HG02759 (cell line): ENCODE results near the gene TASOR2.

Source experiments
- ATAC-seq: cut with Tn5 transposase; IDR thresholded peaks from one replicate; pipeline ENCODE4 v1.9.1; 2021; ENCODE audit warnings: mild to moderate bottlenecking, moderate library complexity; ENCODE audit not compliant: unreplicated experiment

TASOR2 gene, protein sequence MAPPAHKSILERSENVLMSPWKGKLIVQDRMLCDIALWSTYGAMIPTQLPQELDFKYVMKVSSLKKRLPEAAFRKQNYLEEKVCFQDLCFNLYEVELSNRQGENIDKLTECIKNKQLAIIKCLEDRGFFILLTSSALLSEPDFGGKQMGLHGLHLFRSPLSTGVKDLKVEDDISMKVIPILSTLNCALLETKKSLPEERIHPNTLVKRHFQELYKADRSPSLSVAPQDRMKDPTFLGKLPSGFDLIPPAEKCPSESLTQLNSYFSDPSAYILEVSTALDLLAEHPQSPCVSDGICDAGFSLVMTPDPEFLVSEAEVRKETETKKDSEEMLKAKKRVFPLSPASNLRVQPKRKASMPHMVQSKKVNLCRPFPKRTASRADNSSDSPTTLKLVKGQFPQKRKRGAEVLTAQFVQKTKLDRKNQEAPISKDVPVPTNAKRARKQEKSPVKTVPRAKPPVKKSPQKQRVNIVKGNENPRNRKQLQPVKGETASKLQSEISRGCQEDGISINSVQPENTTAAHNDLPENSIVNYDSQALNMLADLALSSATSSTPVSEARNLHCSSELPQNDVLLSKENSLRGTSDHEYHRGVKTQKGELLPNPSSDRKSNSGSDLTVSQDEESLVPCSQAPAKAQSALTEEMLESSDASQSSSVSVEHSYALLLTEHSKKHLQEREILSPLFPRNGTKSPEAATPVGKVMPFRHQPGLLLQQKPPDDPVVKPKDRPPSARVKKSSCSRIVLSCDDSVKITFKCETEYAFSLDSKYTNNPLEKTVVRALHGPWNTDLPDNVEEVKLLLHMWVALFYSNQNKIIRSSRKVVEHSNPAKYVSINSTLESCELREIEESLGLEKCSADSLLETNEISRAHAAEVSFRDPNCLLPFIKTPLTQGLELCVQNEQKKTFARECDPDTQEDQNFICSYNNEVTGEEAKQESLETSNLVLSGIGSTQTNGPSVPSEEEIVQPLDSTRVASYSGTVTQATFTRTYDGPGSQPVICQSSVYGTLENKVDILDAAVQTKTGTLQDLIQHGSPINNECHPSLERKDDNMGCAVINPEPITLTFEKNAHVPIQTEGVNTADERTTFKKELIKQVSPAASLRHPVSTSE (N-terminal part only)

DNA sequence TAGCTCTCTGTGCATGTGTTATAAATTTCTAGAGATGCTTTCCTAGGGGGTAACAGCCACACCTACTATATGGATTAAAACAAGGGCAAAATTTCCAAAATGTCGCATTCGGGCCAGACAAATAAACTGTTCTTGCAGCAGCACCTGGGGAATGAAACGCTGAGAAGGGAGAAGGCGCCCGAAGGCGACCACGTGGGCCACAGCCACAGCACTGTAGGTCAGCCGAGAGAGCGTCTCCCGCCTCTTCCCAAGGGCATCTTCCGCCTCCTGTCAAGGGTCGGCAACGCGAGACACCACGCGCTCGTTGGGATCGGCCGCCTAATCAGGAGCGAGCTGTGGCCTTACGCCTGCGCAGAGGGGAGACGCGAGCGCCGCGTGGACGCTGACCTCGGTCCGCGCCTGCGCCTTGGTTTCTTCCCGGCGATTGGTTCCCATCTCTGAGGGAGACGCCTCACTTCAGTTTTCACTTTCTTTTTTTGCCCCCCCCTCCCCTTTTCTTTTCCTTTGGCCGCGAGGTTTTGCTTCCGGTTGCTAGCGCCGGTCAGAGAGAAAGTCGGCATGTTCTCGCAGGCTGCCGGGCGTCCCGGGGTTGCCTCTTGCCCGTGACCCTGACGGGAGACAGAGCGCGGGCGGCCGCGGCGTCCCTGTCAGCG lies at the start of gene TASOR2:
TASOR2 (plus strand) TSS at position 521 of the 653 bp plus-strand sequence. CDS start 35,805 bp downstream, outside the sequence.
- ATAC-seq = peak; percentile 82

DNA sequence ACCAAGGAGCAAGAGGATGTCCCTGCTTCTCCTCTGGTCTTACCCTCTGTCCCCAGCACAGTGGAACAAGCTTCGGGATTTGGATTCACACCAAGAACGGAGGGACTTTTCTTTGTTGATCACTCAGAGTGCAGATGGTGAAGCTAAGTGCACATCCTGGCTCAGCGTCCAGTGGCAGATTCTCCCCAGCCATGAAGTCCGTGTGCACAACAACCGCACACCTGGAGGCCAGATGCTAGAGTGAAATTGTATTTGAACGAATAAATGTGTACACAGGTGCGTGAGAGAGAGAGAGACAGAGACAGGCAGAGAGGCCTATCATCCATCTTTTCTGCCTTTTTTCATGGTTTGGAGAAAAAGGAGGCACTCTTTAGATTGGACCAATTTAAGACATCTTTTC lies 49.7 kb upstream of the TASOR2 start:
- ATAC-seq = no peak

DNA sequence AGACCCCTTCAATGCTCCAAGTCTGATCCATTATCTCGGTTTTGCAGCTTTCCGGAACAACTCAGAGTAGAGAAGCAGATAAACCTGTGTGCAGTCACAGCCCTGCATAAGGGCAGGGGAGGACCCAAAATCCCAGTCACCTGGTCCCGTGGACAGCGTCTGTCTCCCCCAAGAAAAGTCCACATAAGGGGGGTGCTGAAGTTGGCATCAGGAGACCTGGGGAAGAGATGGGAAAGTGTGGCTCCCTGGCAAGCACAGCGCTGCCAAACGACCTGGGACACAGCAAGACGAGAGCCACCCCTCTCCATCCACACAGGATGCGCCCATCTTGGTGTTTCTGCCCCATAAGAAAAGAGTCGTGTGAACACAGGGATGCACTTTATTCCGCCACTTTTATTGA lies 46.1 kb upstream of the TASOR2 start:
- ATAC-seq = no peak

DNA sequence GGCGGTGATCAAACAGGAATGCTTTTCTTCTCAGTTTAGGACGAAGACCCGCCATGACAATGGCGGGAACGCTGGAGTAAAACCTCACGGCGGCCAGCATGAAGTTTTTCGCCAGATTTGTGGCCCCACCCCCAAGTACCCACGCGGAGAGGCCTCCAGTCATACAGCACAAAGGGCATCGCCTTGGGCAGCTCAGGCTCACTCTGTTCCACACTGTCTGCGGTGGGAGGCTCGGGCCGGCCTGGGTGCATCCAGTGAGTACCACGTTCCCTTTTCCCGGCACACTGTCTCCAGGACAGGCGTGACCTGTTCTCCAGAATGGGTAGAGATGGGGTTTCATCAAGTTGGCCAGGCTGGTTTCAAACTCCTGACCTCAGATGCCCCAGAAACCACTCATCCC lies 45.6 kb upstream of the TASOR2 start:
- ATAC-seq = no peak

DNA sequence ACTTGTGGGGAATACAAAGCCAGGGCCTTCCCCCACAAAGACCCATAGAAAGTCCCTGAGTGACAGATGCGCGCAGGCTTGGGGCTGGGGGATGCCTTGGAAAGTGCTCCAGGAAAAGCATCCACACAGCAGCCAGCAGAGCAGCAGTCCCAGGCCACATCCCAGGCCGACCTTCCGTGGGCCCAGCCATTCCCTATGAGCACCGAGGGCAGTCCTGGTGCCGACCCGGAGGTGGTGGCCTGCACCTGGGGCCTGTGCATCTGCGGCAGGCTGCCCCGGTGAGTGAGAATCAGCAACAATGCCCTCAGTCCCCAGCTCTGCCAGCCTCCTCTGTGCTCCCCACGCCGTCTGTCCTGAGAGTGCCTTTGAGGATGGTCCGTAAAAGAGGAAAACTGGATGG lies 44.6 kb upstream of the TASOR2 start:
- no peak for ATAC-seq

DNA sequence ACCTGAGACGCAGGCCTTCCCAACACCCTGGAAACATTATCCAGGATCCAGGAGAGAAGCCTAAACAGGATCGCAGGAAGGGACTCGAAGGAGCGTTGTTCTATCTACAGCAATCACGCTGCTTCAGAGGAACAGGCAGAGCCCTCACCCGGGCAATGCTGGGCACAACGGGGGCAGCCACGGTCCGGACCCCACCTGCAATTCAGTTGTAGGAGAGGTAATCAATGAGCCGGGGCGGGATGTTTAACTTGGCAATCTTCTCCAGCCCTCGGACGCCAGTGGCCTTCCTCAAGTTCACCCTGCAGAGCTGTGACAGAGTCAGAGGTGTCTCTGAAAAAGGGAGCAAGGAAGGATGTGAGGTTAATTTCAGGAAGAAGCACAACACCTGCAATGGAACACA lies 44.1 kb upstream of the TASOR2 start:
- no peak for ATAC-seq

DNA sequence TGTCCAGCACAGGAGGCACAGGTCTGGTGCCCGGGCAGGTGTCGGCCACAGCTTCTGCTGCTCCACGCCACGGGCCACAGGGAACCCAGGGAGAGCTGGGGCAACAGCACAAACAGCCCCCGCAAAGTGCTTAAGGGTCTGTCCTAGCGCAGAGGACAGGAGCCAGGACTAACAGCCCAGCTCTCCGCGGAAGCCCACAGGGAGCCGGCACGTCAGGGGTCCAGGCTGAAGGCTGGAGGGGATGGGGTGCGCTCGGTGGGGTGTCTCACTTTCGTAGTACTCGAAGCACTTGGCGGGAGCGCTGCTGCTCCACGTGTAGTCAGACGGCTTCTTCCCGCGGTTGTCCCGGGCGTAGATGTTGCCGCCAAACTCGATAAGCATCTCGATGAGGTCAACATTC lies 43.1 kb upstream of the TASOR2 start:
- ATAC-seq = no peak

DNA sequence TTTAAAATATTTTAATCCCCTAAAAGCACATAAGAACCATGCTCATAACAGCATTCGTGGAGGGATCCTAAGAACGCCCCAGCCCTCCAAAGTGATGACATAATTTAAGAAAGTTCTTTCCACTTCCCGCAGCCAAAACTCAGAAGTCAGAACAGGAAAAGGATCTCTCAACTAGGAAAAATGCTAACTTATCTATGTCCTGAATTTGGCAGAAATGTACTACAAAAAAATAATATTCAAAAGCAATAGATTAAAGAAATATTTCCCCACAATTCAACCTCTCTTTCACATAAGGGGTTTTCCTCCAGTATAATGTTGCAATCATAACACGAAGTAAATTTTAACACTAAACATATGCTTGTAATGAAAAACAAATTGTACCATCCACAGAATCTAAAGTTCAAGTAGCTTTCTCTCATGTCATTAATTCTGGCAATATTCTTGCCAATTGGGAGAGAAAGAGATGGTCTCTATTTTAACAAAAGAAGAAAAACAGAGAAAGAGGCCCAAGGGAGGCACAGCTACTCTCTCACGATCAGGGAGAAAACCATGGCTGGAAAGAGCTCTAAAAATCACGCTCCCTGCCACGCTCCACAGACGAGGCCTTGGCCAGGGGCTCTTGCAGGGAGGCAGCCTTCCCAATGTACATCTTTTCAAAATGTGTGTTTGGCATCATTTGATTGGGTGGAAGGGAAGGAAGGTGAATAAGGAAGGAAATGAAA lies 41.1 kb upstream of the TASOR2 start:
- ATAC-seq = no peak

DNA sequence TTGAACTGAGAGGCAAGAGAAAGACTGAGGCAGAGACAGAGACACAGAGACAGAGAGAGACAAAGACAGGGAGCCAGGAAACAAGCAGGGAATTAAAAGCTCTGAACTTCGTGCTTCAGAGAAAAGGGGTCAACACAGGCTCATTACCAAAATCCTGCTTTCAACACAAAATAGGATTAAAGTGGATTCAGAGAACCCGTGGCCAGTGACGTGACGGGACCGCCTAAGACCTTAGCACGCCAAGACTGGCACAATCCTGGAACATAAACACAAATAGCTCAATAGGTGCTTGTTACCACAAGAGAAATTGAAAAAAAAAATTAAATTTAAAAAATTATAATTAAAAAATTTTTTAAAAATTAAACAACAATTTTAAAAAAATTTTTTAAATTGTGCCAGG lies 39.7 kb upstream of the TASOR2 start:
- no peak for ATAC-seq

DNA sequence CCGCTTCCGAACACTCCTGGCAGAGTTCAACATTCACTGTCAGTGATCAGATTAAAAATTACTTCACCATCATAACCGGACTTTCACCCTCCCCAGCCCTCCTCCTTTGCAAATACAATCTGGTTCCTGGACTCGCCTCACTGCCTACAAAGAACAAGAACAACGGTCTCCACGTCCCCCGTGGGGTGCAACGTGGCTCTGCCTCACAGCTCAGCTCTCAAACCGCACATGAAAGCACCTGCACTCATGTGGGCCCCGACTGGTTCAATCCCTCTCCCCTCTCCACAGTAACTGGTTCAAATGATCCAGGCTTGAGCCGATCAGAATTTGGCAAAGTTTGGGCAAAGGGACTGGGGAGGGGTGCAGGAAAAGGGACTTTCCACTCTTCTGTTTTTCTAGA lies 39.3 kb upstream of the TASOR2 start:
- ATAC-seq = no peak

DNA sequence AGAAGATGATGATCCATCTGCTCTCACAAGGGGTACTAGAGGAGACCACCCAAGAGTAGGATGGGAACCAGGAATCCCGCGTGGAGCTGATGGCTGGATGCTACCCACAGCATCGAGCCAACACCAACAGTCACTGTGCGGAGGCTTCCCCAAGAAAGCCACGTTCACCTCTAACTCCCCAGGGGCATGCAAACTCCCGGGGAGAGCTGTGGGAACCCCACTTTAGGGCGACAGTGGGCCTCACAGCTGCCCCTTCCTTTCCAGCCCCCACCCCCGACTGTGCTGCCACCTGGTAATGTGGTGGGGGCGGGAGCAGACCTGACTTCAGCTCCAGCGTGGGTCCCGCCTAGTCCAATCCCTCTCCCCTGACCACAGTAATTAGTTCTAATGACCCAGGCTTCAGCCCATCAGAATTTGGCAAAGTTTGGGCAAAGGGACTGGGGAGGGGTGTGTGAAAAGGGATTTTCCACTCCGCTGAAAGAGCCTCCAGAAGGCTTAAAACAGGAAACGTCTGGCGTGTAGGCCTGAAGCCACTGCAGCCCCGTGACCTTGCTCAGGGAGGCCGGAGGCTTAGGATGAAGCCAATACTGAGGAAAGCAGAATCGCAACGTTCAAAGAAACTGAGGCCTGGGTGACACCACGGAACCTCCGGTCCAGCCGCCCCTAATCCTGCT lies 38.6 kb upstream of the TASOR2 start:
- ATAC-seq = no peak

DNA sequence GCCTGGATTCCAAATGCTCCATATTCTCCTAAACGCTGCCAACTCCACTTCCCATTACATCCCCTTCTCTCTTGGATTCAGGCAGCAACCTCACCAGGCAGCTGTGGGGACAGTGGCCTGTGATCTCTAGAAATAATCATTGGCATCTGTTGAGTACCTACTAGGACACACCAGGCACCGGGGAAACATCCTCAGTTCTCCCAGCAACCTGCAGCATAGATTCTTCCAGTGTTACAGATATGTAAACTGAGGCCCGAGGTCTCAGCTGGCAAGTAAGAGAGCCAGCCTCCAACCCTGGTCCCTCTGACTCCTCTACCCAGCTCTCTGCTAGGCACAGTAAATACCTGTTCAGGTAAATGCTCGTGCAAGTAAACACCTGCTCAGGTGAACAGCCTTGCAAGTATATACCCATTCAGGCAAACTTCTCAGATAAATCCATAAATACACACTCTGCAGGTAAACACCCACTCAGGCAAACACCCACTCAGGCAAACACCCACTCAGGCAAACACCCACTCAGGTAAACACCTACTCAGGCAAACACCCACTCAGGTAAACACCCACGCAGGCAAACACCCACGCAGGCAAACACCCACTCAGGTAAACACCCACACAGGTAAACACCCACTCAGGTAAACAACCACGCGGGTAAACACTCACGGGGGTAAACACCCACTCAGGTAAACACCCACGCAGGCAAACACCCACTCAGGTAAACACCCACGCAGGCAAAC lies 37.0 kb upstream of the TASOR2 start:
- ATAC-seq = no peak

DNA sequence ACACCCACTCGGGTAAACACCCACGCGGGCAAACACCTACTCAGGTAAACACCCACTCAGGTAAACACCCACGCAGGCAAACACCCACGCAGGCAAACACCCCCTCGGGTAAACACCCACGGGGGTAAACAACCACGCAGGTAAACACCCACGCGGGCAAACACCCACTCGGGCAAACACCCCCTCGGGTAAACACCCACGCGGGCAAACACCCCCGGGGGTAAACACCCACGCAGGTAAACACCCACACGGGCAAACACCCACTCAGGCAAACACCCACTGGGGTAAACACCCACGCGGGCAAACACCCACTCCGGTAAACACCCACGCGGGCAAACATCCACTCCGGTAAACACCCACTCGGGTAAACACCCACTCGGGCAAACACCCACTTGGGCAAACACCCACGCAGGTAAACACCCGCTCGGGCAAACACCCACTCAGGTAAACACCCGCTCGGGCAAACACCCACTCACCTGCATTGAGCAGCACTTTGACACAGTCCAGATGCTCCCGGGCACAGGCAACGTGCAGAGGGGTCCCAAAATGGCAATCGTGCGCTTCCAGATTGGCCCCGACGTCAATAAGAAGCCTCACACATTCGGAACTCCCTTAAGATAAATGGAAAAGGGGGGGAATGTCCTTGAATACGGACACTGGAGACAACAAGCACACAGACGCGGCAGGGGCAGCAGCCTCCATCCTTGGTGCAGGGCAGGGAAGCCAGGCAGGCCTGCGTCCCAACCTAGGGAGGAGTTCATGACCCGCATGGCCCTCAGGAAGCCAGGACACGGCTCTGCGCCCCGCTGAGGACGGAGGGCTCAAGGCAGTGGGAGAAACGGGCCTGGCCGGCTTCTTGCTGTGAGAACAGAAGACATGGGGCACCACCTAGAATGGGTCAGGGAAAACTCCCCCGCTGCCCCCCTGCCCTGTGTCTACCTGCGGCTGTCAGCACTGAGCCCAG lies 35.9 kb upstream of the TASOR2 start:
- no peak for ATAC-seq

DNA sequence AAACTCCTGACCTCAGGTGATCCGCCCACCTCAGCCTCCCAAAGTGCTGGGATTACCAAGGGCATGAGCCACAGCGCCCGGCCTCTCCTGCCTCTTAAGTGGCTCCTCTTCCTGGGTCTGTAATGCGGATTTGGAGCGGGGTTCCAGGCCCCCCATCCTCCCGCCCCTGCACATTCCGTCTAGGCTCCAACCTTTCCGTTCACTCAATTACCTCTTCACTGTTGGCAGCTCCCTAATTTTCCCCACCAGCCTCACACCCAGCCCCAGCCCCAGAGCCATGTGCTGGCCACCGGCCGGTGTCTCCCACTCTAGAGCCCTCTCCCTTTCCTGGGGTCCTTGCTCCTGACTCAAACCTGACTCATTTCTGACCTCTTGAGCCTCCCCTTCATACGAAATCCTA lies 34.9 kb upstream of the TASOR2 start:
- no peak for ATAC-seq

DNA sequence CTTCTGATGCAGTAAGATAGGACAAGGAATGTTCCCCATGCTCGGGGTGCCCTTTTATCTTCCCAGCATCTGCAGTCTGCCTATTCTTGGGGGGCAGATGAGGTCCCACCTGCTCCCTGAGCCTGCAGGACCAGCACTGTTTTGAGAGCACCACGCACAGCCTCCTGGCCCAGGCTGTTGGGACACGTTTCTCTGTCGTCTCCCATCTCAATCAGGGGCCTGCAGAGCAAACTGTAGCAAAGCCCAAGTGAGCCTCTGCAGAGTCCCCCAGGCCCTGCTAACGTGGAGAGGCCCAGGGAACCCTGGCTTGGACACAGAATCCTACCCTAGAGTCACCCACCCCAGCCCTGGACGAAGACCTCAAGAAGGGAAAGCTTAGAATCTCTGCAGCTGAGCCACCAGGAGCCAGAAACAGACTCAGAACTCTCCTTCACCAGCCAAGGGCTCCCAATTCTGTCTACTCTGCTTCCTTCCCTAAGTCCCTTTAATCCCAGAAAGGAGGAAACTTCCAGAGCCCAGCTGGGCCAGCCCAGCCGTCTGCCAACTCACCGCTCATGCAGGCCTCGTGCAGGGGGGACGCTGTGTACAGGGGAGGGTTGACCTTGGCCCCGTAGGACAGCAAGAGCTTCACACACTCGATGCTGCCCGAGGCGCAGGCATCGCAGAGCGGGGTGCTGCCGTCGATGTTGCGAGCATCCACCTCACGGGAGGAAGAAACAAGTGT lies 33.8 kb upstream of the TASOR2 start:
- no peak for ATAC-seq

DNA sequence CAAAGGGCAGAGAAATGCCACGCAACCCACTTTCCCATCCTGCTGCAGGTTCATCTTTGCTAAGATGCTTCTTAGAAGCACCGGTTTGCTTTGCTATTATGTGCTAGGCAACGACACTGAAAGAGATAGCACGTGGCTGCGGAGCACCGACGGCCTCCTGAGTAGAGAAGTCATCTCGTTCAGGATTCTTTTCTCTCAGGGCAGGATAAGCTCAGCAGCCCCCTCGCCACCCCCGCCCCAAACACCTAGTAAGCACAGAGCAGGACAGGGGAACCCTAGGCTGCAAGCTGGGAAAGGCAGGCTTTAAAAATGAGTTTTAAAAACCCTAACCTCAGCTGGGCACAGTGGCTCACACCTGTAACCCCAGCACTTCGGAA lies 33.3 kb upstream of the TASOR2 start:
- ATAC-seq = no peak

DNA sequence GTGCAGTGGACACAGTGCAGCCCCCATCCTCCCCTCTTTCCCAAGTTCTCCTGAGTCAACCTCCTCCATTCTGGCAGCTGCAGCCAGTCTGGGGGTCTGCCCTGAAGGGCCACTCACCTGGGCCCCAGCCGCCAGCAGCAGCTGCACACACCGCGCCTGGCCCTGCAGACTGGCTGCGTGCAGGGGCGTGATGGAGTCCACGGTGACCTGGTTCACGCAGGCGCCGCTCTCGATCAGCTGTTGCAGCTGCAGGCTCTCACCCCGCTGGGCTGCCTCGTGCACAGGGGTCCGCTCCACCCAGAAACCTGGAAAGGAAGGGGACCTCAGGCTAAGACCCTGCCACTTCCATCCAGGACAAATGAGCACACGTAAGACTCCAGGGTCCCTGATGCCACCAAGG lies 31.9 kb upstream of the TASOR2 start:
- no peak for ATAC-seq
